Neural progenitor cell (in vitro differentiated cells): ENCODE data around the gene ZNF511. TPM values are rescaled to one million over a fixed set of nuclear protein-coding genes. Genes with fewer than 3 reads are reported as not detected.
A peak's percentile ranks its signal among the peaks of the same experiment; 100 is the strongest.

Experiments used
- DNase-seq: peaks from one replicate; pipeline ENCODE4 v3.0.0-alpha.2; 2016; ENCODE audit warnings: low spot score
- H2AFZ ChIP-seq: fragments of 200-600 bp; sonication (generic); replicated peaks from 2 replicates; pipeline ENCODE4 v1.6.1; 2016; ENCODE audit warnings: antibody characterized with exemption
- H3F3A ChIP-seq: fragments of 200-600 bp; sonication (generic); 2 replicates; pipeline ENCODE4 v1.6.1; 2016; ENCODE audit warnings: antibody characterized with exemption, low read depth
- H3K27ac ChIP-seq: fragments of 200-600 bp; sonication (generic); 2 replicates; pipeline ENCODE4 v1.5.1; 2016; ENCODE audit warnings: mild to moderate bottlenecking
- H3K27me3 ChIP-seq: fragments of 200-600 bp; sonication (generic); 2 replicates; pipeline ENCODE4 v1.6.1; 2016; ENCODE audit warnings: mild to moderate bottlenecking, moderate library complexity
- H3K36me3 ChIP-seq: fragments of 200-600 bp; sonication (generic); 2 replicates; pipeline ENCODE4 v1.5.1; 2016
- H3K4me1 ChIP-seq: fragments of 200-600 bp; sonication (generic); 2 replicates; pipeline ENCODE4 v1.6.1; 2016; ENCODE audit warnings: mixed run types
- H3K4me2 ChIP-seq: fragments of 200-600 bp; sonication (generic); 2 replicates; pipeline ENCODE4 v1.6.1; 2016
- H3K4me3 ChIP-seq: fragments of 200-600 bp; sonication (generic); 2 replicates; pipeline ENCODE4 v1.5.1; 2016
- H3K79me2 ChIP-seq: fragments of 200-600 bp; sonication (generic); 2 replicates; pipeline ENCODE4 v1.6.1; 2016; ENCODE audit warnings: low read depth
- H3K9ac ChIP-seq: fragments of 200-600 bp; sonication (generic); 2 replicates; pipeline ENCODE4 v1.6.1; 2016
- H3K9me3 ChIP-seq: fragments of 200-600 bp; sonication (generic); 2 replicates; pipeline ENCODE4 v1.5.1; 2016; ENCODE audit warnings: low read depth
- H4K20me1 ChIP-seq: fragments of 200-600 bp; sonication (generic); 2 replicates; pipeline ENCODE4 v1.6.1; 2016; ENCODE audit warnings: low read depth
- H3K27ac Mint-ChIP-seq: 3 replicates; pipeline ENCODE4 v1.8.0; 2021; ENCODE audit warnings: mixed read lengths
- H3K27me3 Mint-ChIP-seq: 2 replicates; pipeline ENCODE4 v1.8.0; 2022; ENCODE audit warnings: low read depth, mild to moderate bottlenecking, inconsistent platforms, moderate library complexity, mixed read lengths; ENCODE audit not compliant: insufficient read depth
- H3K36me3 Mint-ChIP-seq: 3 replicates; pipeline ENCODE4 v1.8.0; 2021; ENCODE audit warnings: mixed read lengths
- H3K4me1 Mint-ChIP-seq: 3 replicates; pipeline ENCODE4 v1.8.0; 2021; ENCODE audit warnings: mixed read lengths
- H3K4me3 Mint-ChIP-seq: 3 replicates; pipeline ENCODE4 v1.8.0; 2021; ENCODE audit warnings: mild to moderate bottlenecking, moderate library complexity, mixed read lengths
- H3K9me3 Mint-ChIP-seq: 3 replicates; pipeline ENCODE4 v1.8.0; 2020; ENCODE audit warnings: mixed read lengths
- CTCF ChIP-seq: fragments of 200-600 bp; sonication (generic); IDR thresholded peaks from 2 replicates; pipeline ENCODE4 v1.5.1; 2017; ENCODE audit warnings: antibody characterized with exemption, mild to moderate bottlenecking
- EZH2 ChIP-seq: fragments of 200-600 bp; sonication (generic); IDR thresholded peaks from 2 replicates; pipeline ENCODE4 v1.6.1; 2017; ENCODE audit warnings: antibody characterized with exemption, mild to moderate bottlenecking, moderate library complexity
- EZH2phosphoT487 ChIP-seq: fragments of 200-600 bp; sonication (generic); IDR thresholded peaks from 2 replicates; pipeline ENCODE4 v1.6.1; 2017; ENCODE audit warnings: antibody characterized with exemption
- total RNA-seq: library from RNA; depleted of rRNA; stranded (reverse); fragments of >200 nt; gene quantifications from 2 replicates; pipeline ENCODE4 v1.2.3, GENCODE V29; 2015; ENCODE audit warnings: low replicate concordance

ZNF511 gene
- total RNA-seq, 1 donor from 2014 or later = 44.4 TPM

DNA sequence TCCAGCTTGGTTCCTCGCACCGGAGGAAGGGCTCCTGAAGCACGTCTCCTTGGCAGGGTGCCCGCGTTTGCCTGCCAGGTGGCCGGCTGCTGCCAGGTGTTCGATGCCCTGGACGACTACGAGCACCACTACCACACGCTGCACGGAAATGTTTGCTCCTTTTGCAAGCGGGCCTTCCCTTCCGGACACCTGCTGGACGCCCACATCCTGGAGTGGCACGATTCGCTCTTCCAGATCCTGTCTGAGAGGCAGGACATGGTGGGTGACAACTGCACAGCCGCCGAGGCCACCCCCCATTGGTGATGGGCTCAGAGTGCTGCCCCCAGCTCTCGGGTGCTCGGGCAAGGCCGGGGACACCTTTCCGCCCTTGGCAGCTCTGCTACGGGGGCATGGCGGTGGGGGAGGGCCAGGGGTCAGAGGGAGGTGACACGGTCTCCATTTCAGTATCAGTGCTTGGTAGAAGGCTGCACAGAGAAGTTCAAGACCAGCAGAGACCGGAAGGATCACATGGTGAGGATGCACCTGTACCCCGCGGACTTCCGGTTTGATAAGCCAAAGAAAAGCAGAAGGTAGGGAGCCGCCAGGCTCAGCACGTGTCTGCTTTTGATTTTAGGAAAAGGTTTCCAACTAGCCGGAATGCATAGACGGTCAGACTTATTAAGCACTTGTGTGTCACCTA, 1.1 kb downstream of the ZNF511 start:
- Histone ChIP-seq H3K4me2 (peak overlapping the region; percentile 93), H3K27me3 (no peaks in the 10 kb centered on the region), H2AFZ (no peak overlapping the region), H3K27ac (no peak overlapping the region), H3K4me1 (peaks cover 6% of the 10 kb centered on the region), H4K20me1 (peaks cover 31% of the 10 kb centered on the region), H3F3A (peaks cover 4% of the 10 kb centered on the region), H3K9ac (no peak overlapping the region), H3K4me3 (no peak overlapping the region), H3K79me2 (peaks cover 35% of the 10 kb centered on the region), H3K9me3 (no peaks in the 10 kb centered on the region), H3K36me3 (no peaks in the 10 kb centered on the region)
- H3K27me3 Mint-ChIP-seq = peaks cover 9% of the 10 kb centered on the region
- TF ChIP-seq EZH2 (no peak), EZH2phosphoT487 (no peak), CTCF (no peak)
- peak overlapping the region; percentile 83 for H3K4me3 Mint-ChIP-seq
- no peak overlapping the region for H3K27ac Mint-ChIP-seq
- no peak for DNase-seq
- H3K36me3 Mint-ChIP-seq = peaks cover 17% of the 10 kb centered on the region
- H3K9me3 Mint-ChIP-seq = no peaks in the 10 kb centered on the region
- H3K4me1 Mint-ChIP-seq = peaks cover 18% of the 10 kb centered on the region

GRCh38 chr10:133310399-133310755, 1.7 kb downstream of the ZNF511 start:
- peaks cover 9% of the 10 kb centered on the region for H3K27me3 Mint-ChIP-seq
- H3K9me3 Mint-ChIP-seq = no peaks in the 10 kb centered on the region
- H3K4me2 ChIP-seq = no peak overlapping the region
- H3K27ac ChIP-seq = no peak overlapping the region
- peaks cover 6% of the 10 kb centered on the region for H3K4me1 ChIP-seq
- H3K9me3 ChIP-seq = no peaks in the 10 kb centered on the region
- H3K79me2 ChIP-seq = peaks cover 32% of the 10 kb centered on the region
- no peak overlapping the region for H3K27ac Mint-ChIP-seq
- no peak overlapping the region for H3K4me3 ChIP-seq
- no peak for DNase-seq
- peaks cover 21% of the 10 kb centered on the region for H3K4me1 Mint-ChIP-seq
- H2AFZ ChIP-seq = no peak overlapping the region
- peaks cover 4% of the 10 kb centered on the region for H3F3A ChIP-seq
- H3K36me3 Mint-ChIP-seq = peaks cover 14% of the 10 kb centered on the region
- H3K4me3 Mint-ChIP-seq = peak overlapping the region; percentile 52
- H3K27me3 ChIP-seq = no peaks in the 10 kb centered on the region
- TF ChIP-seq EZH2 (no peak), EZH2phosphoT487 (no peak), CTCF (no peak)
- peaks cover 31% of the 10 kb centered on the region for H4K20me1 ChIP-seq
- no peaks in the 10 kb centered on the region for H3K36me3 ChIP-seq
- no peak overlapping the region for H3K9ac ChIP-seq

DNA sequence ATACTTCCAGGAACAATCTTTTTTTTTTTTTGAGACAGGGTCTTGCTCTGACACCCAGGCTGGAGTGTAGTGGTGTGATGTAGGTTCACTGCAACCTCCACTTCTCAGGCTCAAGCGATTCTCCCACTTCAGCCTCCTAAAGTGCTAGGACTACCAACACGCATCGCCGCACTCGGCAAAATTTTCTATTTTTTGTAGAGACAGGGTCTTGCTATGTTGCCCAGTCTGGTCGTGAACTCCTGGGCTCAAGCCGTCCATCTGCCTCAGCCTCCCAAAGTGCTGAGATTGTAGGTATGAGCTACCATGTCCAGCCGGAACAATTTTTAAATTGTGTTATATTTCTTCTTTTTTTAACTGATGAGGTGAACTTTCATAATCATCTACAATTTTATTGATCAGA, 2.1 kb downstream of the ZNF511 start:
- H3K27me3 ChIP-seq = no peaks in the 10 kb centered on the region
- peaks cover 28% of the 10 kb centered on the region for H3K79me2 ChIP-seq
- Mint-ChIP-seq H3K9me3 (no peaks in the 10 kb centered on the region), H3K27me3 (peaks cover 9% of the 10 kb centered on the region), H3K4me3 (peak overlapping the region; percentile 52), H3K27ac (no peak overlapping the region), H3K4me1 (peaks cover 21% of the 10 kb centered on the region), H3K36me3 (peaks cover 12% of the 10 kb centered on the region)
- H2AFZ ChIP-seq = no peak overlapping the region
- H3K4me3 ChIP-seq = no peak overlapping the region
- H3K27ac ChIP-seq = no peak overlapping the region
- TF ChIP-seq EZH2 (no peak), CTCF (no peak)
- no peak for DNase-seq
- no peak overlapping the region for H3K4me2 ChIP-seq
- peaks cover 27% of the 10 kb centered on the region for H4K20me1 ChIP-seq
- peaks cover 4% of the 10 kb centered on the region for H3F3A ChIP-seq
- no peaks in the 10 kb centered on the region for H3K9me3 ChIP-seq
- H3K36me3 ChIP-seq = no peaks in the 10 kb centered on the region
- H3K4me1 ChIP-seq = peaks cover 6% of the 10 kb centered on the region
- no peak overlapping the region for H3K9ac ChIP-seq
